Small intestine (tissue), 7 donors: Measurements from ENCODE around the gene AUTS2. TPM values are rescaled to one million over a fixed set of nuclear protein-coding genes. Genes with fewer than 3 reads are reported as not detected.

Experiments used
- DNase-seq, 2 donors: peaks; one replicate each; pipeline versions ENCODE4 v3.0.0 to v3.0.0-alpha.2; 2013
- FAIRE-seq: peaks from 2 replicates; lab custom pipeline; 2012; peaks lifted over from hg19 to GRCh38; lab: Jason Lieb, UNC
- H3K27ac ChIP-seq, 3 donors: one replicate each; pipeline ENCODE4 v1.5.1; 2013; ENCODE audit warnings: low read length in 2 of 3, mild to moderate bottlenecking in 2 of 3, control low read depth in 1 of 3, inconsistent platforms in 1 of 3, low read depth in 1 of 3, moderate library complexity in 1 of 3
- H3K27me3 ChIP-seq, 3 donors: one replicate each; pipeline ENCODE4 v1.6.1; 2013; ENCODE audit warnings: low read length in 3 of 3, inconsistent platforms in 1 of 3; ENCODE audit not compliant: control insufficient read depth in 3 of 3, insufficient read depth in 3 of 3
- H3K36me3 ChIP-seq, 3 donors: one replicate each; pipeline ENCODE4 v1.6.1; 2013; ENCODE audit warnings: low read length in 3 of 3, inconsistent platforms in 1 of 3, low read depth in 1 of 3, mild to moderate bottlenecking in 1 of 3, moderate library complexity in 1 of 3; ENCODE audit not compliant: control insufficient read depth in 3 of 3, insufficient read depth in 2 of 3
- H3K4me1 ChIP-seq, 3 donors: one replicate each; pipeline ENCODE4 v1.6.1; 2013; ENCODE audit warnings: low read length in 2 of 3, inconsistent platforms in 1 of 3, low read depth in 1 of 3, mild to moderate bottlenecking in 1 of 3, moderate library complexity in 1 of 3; ENCODE audit not compliant: control insufficient read depth in 3 of 3, insufficient read depth in 2 of 3
- H3K4me3 ChIP-seq, 3 donors: one replicate each; pipeline ENCODE4 v1.5.1; 2013; ENCODE audit warnings: low read length in 3 of 3, control low read depth in 1 of 3, inconsistent platforms in 1 of 3, low read depth in 1 of 3, mild to moderate bottlenecking in 1 of 3, moderate library complexity in 1 of 3
- H3K9me3 ChIP-seq, 2 donors: one replicate each; pipeline ENCODE4 v1.6.1; 2013; ENCODE audit warnings: low read depth in 1 of 2, low read length in 1 of 2; ENCODE audit not compliant: control insufficient read depth in 2 of 2, insufficient read depth in 1 of 2
- WGBS, 3 donors: extraction: QIAGEN DNeasy Blood & Tissue Kit; methylation state at CpG; one replicate each; pipeline ENCODE4 v1.1.7; 2013; 5-methylcytosine and 5-hydroxymethylcytosine counted together
- polyA plus RNA-seq, 4 donors: library from polyadenylated mRNA; stranded (reverse) in 3 of 4; unstranded in 1 of 4; fragments of 200-250 nt in 3 of 4; fragments of 120-200 nt in 1 of 4; gene quantifications; one replicate each; pipeline versions ENCODE4 v1.2.1 to v1.2.3, GENCODE V29; 2013
- donor health status: healthy with polysubstance abuse.
- donor health status: control.
- donor health status: control.
- donor health status: Bipolar disorder and iron deficiency.
- donor health status: healthy.

Gene AUTS2
- polyA plus RNA-seq, 4 donors, result 4.9 to 43.5 (median 13.6) TPM

- no peak overlapping the region for H3K4me3 ChIP-seq
- DNase-seq (no peak), FAIRE-seq (no peak)
- H3K9me3 ChIP-seq, result no peaks in the 10 kb centered on the region
- no peaks in the 10 kb centered on the region for H3K36me3 ChIP-seq
- WGBS, 3 donors, result 87 to 97% (median 92%) methylated on average over 1 of the region's 1 CpG
- H3K27me3 ChIP-seq, result no peaks in the 10 kb centered on the region
- H3K4me1 ChIP-seq, result peaks cover 4 to 69% (median 6%) of the 10 kb centered on the region in 3 donors
- no peak overlapping the region for H3K27ac ChIP-seq
These were observed 988.5 kb downstream of the AUTS2 start for GRCh38 chr7:70586822-70587221.

GRCh38 chr7:70587739-70588138, 989.5 kb downstream of the AUTS2 start:
- DNase-seq, result peak; percentile 75 to 79
- H3K27ac ChIP-seq, result peak overlapping the region in 1 of 3 donors; percentile 29

GRCh38 chr7:70588191-70588921, 990.1 kb downstream of the AUTS2 start:
- 54 to 78% (median 56%) methylated on average over 10 of the region's 10 CpGs for WGBS, 3 donors
- H3K27me3 ChIP-seq, result no peaks in the 10 kb centered on the region
- H3K9me3 ChIP-seq, result no peaks in the 10 kb centered on the region
- no peak overlapping the region for H3K4me3 ChIP-seq
- H3K4me1 ChIP-seq, result peaks cover 4 to 62% (median 6%) of the 10 kb centered on the region in 3 donors
- FAIRE-seq (no peak), DNase-seq (no peak)
- peak overlapping the region in 1 of 3 donors; percentile 29 for H3K27ac ChIP-seq
- H3K36me3 ChIP-seq, result no peaks in the 10 kb centered on the region

More at GRCh38 chr7:70587739-70588138, 989.5 kb downstream of the AUTS2 start:
- 21 to 60% (median 39%) methylated on average over 4 of the region's 4 CpGs for WGBS, 3 donors
- no peaks in the 10 kb centered on the region for H3K27me3 ChIP-seq
- no peaks in the 10 kb centered on the region for H3K9me3 ChIP-seq
- FAIRE-seq, result no peak
- H3K4me3 ChIP-seq, result no peak overlapping the region
- no peaks in the 10 kb centered on the region for H3K36me3 ChIP-seq
- peaks cover 4 to 67% (median 6%) of the 10 kb centered on the region in 3 donors for H3K4me1 ChIP-seq

GRCh38 chr7:70589010-70589409, 990.7 kb downstream of the AUTS2 start:
- Histone ChIP-seq H3K9me3 (no peaks in the 10 kb centered on the region), H3K27ac (no peak overlapping the region), H3K4me1 (peaks cover 4 to 55% (median 6%) of the 10 kb centered on the region in 3 donors), H3K36me3 (no peaks in the 10 kb centered on the region), H3K4me3 (no peak overlapping the region), H3K27me3 (no peaks in the 10 kb centered on the region)
- FAIRE-seq (no peak), DNase-seq (no peak)
- WGBS, 3 donors, result 90 to 91% (median 90%) methylated on average over 7 of the region's 7 CpGs

- H3K27me3 ChIP-seq, result no peaks in the 10 kb centered on the region
- no peaks in the 10 kb centered on the region for H3K36me3 ChIP-seq
- WGBS, 3 donors, result 64 to 73% (median 68%) methylated on average over 3 of the region's 3 CpGs
- H3K4me1 ChIP-seq, result peaks cover 4 to 50% (median 4%) of the 10 kb centered on the region in 3 donors
- DNase-seq, result no peak
- H3K4me3 ChIP-seq, result no peak overlapping the region
- H3K9me3 ChIP-seq, result no peaks in the 10 kb centered on the region
- no peak for FAIRE-seq
- peak overlapping the region in 1 of 3 donors; percentile 83 for H3K27ac ChIP-seq
These were observed 991.3 kb downstream of the AUTS2 start for GRCh38 chr7:70589590-70589989.

GRCh38 chr7:70590126-70590854, 992.0 kb downstream of the AUTS2 start:
- Histone ChIP-seq H3K27ac (peak overlapping the region in 1 of 3 donors; percentile 83), H3K4me3 (no peak overlapping the region), H3K4me1 (peaks cover 2 to 44% (median 4%) of the 10 kb centered on the region in 3 donors), H3K9me3 (no peaks in the 10 kb centered on the region), H3K36me3 (no peaks in the 10 kb centered on the region), H3K27me3 (peaks cover 0 to 4% (median 0%) of the 10 kb centered on the region in 3 donors)
- FAIRE-seq (no peak), DNase-seq (peak; percentile 42 to 78)
- WGBS, 3 donors, result 14 to 56% (median 39%) methylated on average over 11 of the region's 11 CpGs

GRCh38 chr7:70591643-70592042, 993.4 kb downstream of the AUTS2 start:
- DNase-seq (no peak), FAIRE-seq (no peak)
- Histone ChIP-seq H3K4me1 (peaks cover 4 to 49% (median 4%) of the 10 kb centered on the region in 3 donors), H3K36me3 (no peaks in the 10 kb centered on the region), H3K4me3 (no peak overlapping the region), H3K27me3 (peaks cover 0 to 16% (median 3%) of the 10 kb centered on the region in 3 donors), H3K9me3 (no peaks in the 10 kb centered on the region), H3K27ac (no peak overlapping the region)
- 90 to 96% (median 93%) methylated on average over 8 of the region's 8 CpGs for WGBS, 3 donors

- Histone ChIP-seq H3K27ac (no peak overlapping the region), H3K36me3 (no peaks in the 10 kb centered on the region), H3K4me3 (no peak overlapping the region), H3K27me3 (peaks cover 0 to 19% (median 3%) of the 10 kb centered on the region in 3 donors), H3K9me3 (no peaks in the 10 kb centered on the region), H3K4me1 (peaks cover 4 to 44% (median 4%) of the 10 kb centered on the region in 3 donors)
- 91 to 96% (median 92%) methylated on average over 4 of the region's 4 CpGs for WGBS, 3 donors
- no peak for DNase-seq
- FAIRE-seq, result no peak
These were observed 993.9 kb downstream of the AUTS2 start for GRCh38 chr7:70592171-70592570.
